Stimulated activated CD8-positive, alpha-beta memory T cell treated with anti-CD3 and anti-CD28 coated beads, Interleukin-12 subunit alpha, Interleukin-12 subunit beta, amount 100 ng/mL, for 1 hour (primary cell): ENCODE results near the gene LYZL4.

Source experiments
- DNase-seq: peaks from one replicate; pipeline ENCODE4 v3.0.0-alpha.2; 2020; ENCODE audit warnings: low read depth

Gene LYZL4

GRCh38 chr3:42371776-42372175 lies 38.6 kb downstream of the LYZL4 start:
- DNase-seq = no peak

GRCh38 chr3:42369832-42370231 lies 40.6 kb downstream of the LYZL4 start:
- no peak for DNase-seq

GRCh38 chr3:42369304-42369703 lies 41.1 kb downstream of the LYZL4 start:
- no peak for DNase-seq

- no peak for DNase-seq
Measured at GRCh38 chr3:42368861-42369260, 41.5 kb downstream of the LYZL4 start.

GRCh38 chr3:42367903-42368302 lies 42.5 kb downstream of the LYZL4 start:
- no peak for DNase-seq

GRCh38 chr3:42366550-42366949 lies 43.9 kb downstream of the LYZL4 start:
- no peak for DNase-seq

GRCh38 chr3:42357335-42357734 lies 53.1 kb downstream of the LYZL4 start:
- DNase-seq = no peak

- no peak for DNase-seq
Measured at GRCh38 chr3:42355612-42356011, 54.8 kb downstream of the LYZL4 start.

- no peak for DNase-seq
Measured at GRCh38 chr3:42353631-42354030, 56.8 kb downstream of the LYZL4 start.

GRCh38 chr3:42351207-42351606 lies 59.2 kb downstream of the LYZL4 start:
- no peak for DNase-seq

- DNase-seq = no peak
Measured at GRCh38 chr3:42349765-42350594, 60.4 kb downstream of the LYZL4 start.

GRCh38 chr3:42347928-42348327 lies 62.5 kb downstream of the LYZL4 start:
- no peak for DNase-seq
